KMS-11 (cell line): ENCODE data around the gene NECAB2.
"Not testable (repeated sequence)": the region's sequence is repeated elsewhere in the genome, so short reads cannot be mapped to it uniquely, and the experiment has no call there.

Source experiments
- H2AFZ ChIP-seq: fragments of 200-600 bp; sonication (generic); 2 replicates; pipeline ENCODE4 v1.6.1; 2016; ENCODE audit warnings: antibody characterized with exemption, mixed run types, low read depth
- H3K27ac ChIP-seq: fragments of 200-600 bp; sonication (generic); 2 replicates; pipeline ENCODE4 v1.6.1; 2016; ENCODE audit warnings: mild to moderate bottlenecking, mixed run types
- H3K27me3 ChIP-seq: fragments of 200-600 bp; sonication (generic); 2 replicates; pipeline ENCODE4 v1.6.1; 2017; ENCODE audit warnings: mild to moderate bottlenecking, low read depth, mixed run types, moderate library complexity; ENCODE audit not compliant: insufficient read depth
- H3K36me3 ChIP-seq: fragments of 200-600 bp; sonication (generic); 2 replicates; pipeline ENCODE4 v1.6.1; 2017; ENCODE audit warnings: mild to moderate bottlenecking, mixed run types; ENCODE audit not compliant: insufficient read depth
- H3K4me1 ChIP-seq: fragments of 200-600 bp; sonication (generic); 2 replicates; pipeline ENCODE4 v1.6.1; 2016; ENCODE audit warnings: mild to moderate bottlenecking, low read depth, mixed run types; ENCODE audit not compliant: poor library complexity, severe bottlenecking
- H3K4me2 ChIP-seq: fragments of 200-600 bp; sonication (generic); 2 replicates; pipeline ENCODE4 v1.7.0; 2016; ENCODE audit warnings: mild to moderate bottlenecking, mixed run types
- H3K4me3 ChIP-seq: fragments of 200-600 bp; sonication (generic); IDR thresholded peaks from 2 replicates; pipeline ENCODE4 v1.6.1; 2017; ENCODE audit warnings: low read depth, low read length, mixed read lengths; ENCODE audit not compliant: insufficient read depth
- H3K79me2 ChIP-seq: fragments of 200-600 bp; sonication (generic); 2 replicates; pipeline ENCODE4 v1.6.1; 2016; ENCODE audit warnings: low read depth, mixed run types; ENCODE audit not compliant: insufficient read depth
- H3K9ac ChIP-seq: fragments of 200-600 bp; sonication (generic); 2 replicates; pipeline ENCODE4 v1.6.1; 2016; ENCODE audit warnings: mild to moderate bottlenecking, mixed run types
- H4K20me1 ChIP-seq: fragments of 200-600 bp; sonication (generic); 2 replicates; pipeline ENCODE4 v1.6.1; 2016; ENCODE audit warnings: mild to moderate bottlenecking, mixed run types; ENCODE audit not compliant: insufficient read depth
- TF ChIP-seq, protein P1 (sequence below): fragments of 200-600 bp; sonication (generic); conservative IDR thresholded peaks from 2 replicates; pipeline ENCODE4 v1.6.1; 2017; ENCODE audit warnings: low read depth, mild to moderate bottlenecking, antibody characterized with exemption, low read length, moderate library complexity, mixed read lengths

NECAB2 gene

DNA sequence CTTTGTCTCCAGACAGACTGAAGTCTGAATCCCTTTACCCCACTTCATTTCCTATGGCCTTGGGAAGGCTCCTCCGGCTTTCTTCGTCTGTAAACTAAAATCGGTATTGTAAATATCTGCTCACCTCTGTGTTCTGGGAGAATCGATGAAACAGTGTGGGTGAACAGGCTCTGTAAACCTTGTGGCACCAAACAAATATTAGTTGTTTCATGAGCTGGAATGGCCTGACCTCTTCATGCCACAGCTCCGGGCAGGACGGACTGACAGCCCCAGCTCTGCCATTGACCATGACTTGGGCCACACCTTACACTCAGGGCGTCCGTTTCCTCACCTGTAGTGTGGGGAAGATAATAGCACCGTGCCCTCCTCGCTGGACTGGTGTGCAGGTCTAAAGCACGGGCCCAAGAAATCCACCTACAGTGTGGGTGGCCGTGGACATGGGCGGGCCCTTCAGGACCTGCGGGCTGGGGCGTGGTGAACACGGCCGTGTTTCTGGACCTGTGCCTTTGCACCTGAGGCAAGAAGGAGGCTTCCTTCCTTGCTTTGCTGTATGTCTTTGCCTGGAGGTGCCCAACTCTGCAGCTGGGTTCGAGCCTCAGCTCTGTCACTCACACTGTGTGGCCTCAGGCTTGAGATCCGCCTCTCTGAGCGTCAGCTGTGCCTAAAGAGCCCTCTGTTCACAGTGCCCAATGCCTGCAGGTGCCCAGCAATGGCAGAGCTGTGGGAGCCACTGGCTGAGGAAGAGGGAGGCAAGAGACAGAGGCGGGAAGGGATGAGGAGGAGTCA is 21.1 kb upstream of the NECAB2 start:
- H4K20me1 ChIP-seq = no peaks in the 10 kb centered on the region
- no peaks in the 10 kb centered on the region for H3K4me1 ChIP-seq
- no peak overlapping the region for H3K9ac ChIP-seq
- H3K27me3 ChIP-seq = no peaks in the 10 kb centered on the region
- H3K4me3 ChIP-seq = no peak overlapping the region
- H2AFZ ChIP-seq = no peak overlapping the region
- H3K27ac ChIP-seq = no peak overlapping the region
- no peaks in the 10 kb centered on the region for H3K36me3 ChIP-seq
- H3K79me2 ChIP-seq = no peaks in the 10 kb centered on the region
- TF ChIP-seq, protein P1, sequence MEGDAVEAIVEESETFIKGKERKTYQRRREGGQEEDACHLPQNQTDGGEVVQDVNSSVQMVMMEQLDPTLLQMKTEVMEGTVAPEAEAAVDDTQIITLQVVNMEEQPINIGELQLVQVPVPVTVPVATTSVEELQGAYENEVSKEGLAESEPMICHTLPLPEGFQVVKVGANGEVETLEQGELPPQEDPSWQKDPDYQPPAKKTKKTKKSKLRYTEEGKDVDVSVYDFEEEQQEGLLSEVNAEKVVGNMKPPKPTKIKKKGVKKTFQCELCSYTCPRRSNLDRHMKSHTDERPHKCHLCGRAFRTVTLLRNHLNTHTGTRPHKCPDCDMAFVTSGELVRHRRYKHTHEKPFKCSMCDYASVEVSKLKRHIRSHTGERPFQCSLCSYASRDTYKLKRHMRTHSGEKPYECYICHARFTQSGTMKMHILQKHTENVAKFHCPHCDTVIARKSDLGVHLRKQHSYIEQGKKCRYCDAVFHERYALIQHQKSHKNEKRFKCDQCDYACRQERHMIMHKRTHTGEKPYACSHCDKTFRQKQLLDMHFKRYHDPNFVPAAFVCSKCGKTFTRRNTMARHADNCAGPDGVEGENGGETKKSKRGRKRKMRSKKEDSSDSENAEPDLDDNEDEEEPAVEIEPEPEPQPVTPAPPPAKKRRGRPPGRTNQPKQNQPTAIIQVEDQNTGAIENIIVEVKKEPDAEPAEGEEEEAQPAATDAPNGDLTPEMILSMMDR = no peak
- H3K4me2 ChIP-seq = no peak overlapping the region

DNA sequence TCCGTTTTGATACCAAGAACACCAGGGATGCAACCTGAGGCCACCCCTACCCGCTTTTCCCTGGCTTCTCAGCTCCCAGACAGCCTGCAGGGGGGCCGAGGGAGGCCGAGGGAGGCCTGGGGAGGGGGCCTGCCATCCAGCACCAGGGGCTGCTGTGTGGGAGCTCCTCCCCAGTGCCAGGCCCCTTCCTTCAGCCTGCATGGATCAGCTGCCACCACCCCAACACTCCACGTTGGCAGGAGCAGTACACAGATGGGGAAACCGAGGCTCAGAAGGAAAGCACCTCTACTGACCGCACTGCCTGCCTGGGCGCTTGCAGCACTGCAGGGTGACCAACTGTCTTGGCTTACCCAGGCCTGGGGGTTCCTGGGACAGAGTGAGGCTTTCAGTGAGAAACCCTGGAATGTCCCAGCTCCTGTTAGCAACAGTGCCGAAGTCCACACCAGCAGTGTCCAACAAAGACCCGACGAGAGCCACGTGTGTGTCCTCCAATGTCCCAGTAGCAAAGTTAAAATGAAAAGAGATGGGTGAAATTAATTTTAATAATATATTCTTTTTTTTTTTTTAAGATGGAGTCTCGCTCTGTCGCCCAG is 20.3 kb upstream of the NECAB2 start:
- Histone ChIP-seq H3K4me1 (peaks cover 5% of the 10 kb centered on the region), H3K4me3 (no peak overlapping the region), H3K79me2 (no peaks in the 10 kb centered on the region), H3K36me3 (no peaks in the 10 kb centered on the region), H3K27ac (no peak overlapping the region), H4K20me1 (no peaks in the 10 kb centered on the region), H2AFZ (no peak overlapping the region), H3K4me2 (no peak overlapping the region), H3K27me3 (no peaks in the 10 kb centered on the region), H3K9ac (no peak overlapping the region)
- TF ChIP-seq, protein P1 = no peak

DNA sequence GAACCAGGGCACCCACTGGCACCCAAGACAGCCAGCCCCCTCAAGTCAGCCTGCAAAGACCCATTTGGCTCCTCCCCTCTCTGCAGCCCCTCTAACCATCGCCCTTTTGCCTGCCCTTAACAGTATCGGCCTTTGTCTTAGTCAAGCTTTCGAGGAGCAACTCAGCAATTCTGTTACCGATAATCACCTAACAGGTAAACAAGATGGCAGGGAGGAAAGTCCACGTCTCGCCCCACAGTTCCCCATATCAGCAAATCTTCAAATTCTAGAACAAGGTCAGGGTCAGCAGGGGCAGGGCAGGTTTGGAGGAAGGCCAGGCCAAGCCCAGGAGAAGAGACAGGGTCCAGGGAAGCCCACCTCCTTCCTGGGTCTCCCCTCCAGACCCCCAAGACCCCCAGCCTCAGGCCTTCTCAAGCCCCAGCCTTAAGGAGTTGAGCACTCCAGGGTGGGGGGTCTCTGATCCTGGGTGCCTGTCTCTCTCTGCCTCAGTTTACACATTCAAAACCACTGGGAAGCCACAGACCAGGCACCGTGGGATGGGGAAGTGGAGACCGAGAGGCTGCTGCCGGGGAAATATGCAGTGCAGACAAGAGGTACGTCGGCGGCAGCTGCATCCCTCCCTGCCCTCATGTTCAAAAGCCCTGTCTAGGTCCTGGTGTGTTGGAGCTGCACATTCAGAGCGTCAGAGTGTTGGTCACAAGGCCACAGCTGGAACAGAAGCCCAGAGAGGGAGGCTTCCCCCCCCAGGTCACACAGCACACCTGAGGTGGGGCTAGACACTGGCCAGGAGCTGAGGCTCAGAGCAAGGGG is 18.9 kb upstream of the NECAB2 start:
- Histone ChIP-seq H3K27ac (no peak overlapping the region), H3K4me2 (no peak overlapping the region), H2AFZ (no peak overlapping the region), H3K36me3 (no peaks in the 10 kb centered on the region), H3K4me1 (peaks cover 8% of the 10 kb centered on the region), H3K9ac (no peak overlapping the region), H3K4me3 (no peak overlapping the region), H3K79me2 (no peaks in the 10 kb centered on the region), H3K27me3 (no peaks in the 10 kb centered on the region), H4K20me1 (no peaks in the 10 kb centered on the region)
- TF ChIP-seq, protein P1 = no peak

DNA sequence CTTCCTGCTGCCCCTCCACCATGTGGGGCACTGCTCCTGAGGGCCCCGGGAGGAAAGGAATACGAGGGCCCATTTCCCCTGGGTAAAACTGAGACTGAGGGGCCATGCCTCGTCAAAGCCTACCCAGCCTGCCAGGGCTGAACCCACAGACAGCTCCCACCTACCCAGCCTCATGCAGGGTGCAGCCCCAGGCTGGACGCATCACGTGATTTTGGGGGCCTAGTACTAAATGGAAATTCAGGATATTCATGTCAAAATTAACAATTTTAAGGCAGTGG is 18.4 kb upstream of the NECAB2 start:
- H3K4me1 ChIP-seq = peaks cover 13% of the 10 kb centered on the region
- H3K9ac ChIP-seq = no peak overlapping the region
- H2AFZ ChIP-seq = no peak overlapping the region
- H3K27ac ChIP-seq = no peak overlapping the region
- H3K27me3 ChIP-seq = no peaks in the 10 kb centered on the region
- no peaks in the 10 kb centered on the region for H3K79me2 ChIP-seq
- TF ChIP-seq, protein P1 = no peak
- no peak overlapping the region for H3K4me2 ChIP-seq
- no peaks in the 10 kb centered on the region for H4K20me1 ChIP-seq
- H3K36me3 ChIP-seq = no peaks in the 10 kb centered on the region
- H3K4me3 ChIP-seq = no peak overlapping the region

DNA sequence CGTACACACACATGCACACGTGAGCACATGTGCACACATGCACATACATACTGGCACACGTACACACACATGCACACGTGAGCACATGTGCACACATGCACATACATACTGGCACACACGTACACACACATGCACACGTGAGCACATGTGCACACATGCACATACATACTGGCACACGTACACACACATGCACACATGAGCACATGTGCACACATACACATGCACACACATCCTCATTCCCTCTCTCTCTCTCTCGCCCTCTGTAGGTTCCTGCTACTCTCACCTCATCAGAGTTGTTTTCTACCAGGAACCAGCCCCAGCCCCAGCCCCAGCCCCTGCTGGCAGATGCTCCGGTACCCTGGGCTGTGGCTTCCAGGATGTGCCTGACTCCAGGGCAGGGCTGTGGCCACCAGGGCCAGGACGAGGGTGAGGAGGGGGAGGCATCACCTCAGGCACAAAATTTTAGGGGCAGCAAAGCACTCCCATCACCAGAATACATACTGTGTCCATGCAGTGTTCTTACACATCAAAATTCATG is 17.1 kb upstream of the NECAB2 start:
- H3K9ac ChIP-seq, H3K27ac ChIP-seq, H3K36me3 ChIP-seq, H3K27me3 ChIP-seq, H3K4me2 ChIP-seq, H3K79me2 ChIP-seq, H4K20me1 ChIP-seq, H2AFZ ChIP-seq, H3K4me3 ChIP-seq: not testable (repeated sequence)
- H3K4me1 ChIP-seq = peaks cover 16% of the 10 kb centered on the region
